ENCODE measurements around the gene TENM3. TPM values are rescaled to one million over a fixed set of nuclear protein-coding genes. Genes with fewer than 3 reads are reported as not detected.

The TENM3 gene
- polyA plus RNA-seq, 1 of the 3 experiments (the other 2 are of a cell fraction): 10.4 TPM

Small RNA genes lying within 50 kb of the gene (small RNA-seq; reads per million reads assigned to genes)
- gene RN7SKP67 (0 to 0.11 (median 0) reads per million in 7 experiments), gene RNU2-34P (0 to 6.7 (median 0.06) reads per million in 7 experiments)
